GM10847 (cell line): Measurements from ENCODE around the gene BMPR1A.

Source experiments
- POLR2A ChIP-seq: IDR thresholded peaks from 2 replicates; pipeline ENCODE4 v1.6.1; 2011; ENCODE audit not compliant: insufficient read length; ENCODE audit errors: extremely low read depth

The BMPR1A gene

GRCh38 chr10:86900955-86901354, 144.5 kb downstream of the BMPR1A start:
- no peak for TF ChIP-seq POLR2A

GRCh38 chr10:86904600-86904999, 148.2 kb downstream of the BMPR1A start:
- no peak for TF ChIP-seq POLR2A

- TF ChIP-seq POLR2A, result no peak
Observed at GRCh38 chr10:86905429-86905828, 149.0 kb downstream of the BMPR1A start.

DNA sequence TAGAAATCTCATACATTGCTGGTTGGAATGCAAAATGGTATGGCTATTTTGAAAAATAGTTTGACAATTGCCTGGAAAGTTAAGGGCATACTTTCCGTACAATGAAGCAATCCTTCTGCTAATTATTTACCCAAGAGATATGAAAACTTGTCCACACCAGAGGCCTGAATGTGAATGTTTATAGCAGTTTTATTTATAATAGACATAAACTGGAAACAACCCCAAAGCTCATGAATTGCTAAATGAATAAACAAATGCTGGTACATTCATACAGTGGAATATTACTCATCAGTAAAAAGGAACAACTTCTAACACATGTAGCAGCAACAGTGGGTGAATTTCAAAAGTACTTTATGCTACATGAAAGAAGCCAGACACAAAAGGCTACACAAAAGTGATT, 158.3 kb downstream of the BMPR1A start:
- TF ChIP-seq POLR2A, result no peak

DNA sequence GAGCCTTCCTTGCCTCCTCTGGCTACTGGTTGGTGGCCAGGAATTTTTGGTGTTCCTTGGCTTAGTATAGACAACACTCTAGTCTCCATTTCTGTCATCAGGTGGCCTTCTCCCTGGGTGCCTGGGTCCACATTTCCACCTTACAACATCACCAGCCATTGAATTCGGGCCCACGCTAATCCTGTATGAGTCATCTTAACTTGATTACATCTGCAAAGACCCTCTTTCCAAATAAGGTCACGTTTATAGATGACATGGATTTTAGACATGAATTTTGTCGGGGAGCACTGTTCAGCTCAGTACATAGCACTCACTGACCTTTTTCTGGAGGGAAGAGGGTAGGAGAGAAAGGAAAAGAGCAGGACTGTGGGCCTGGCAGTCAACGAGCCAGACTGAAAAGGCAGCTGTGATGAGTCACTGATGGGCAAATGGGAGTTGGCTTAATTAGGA, 161.6 kb downstream of the BMPR1A start:
- no peak for TF ChIP-seq POLR2A

DNA sequence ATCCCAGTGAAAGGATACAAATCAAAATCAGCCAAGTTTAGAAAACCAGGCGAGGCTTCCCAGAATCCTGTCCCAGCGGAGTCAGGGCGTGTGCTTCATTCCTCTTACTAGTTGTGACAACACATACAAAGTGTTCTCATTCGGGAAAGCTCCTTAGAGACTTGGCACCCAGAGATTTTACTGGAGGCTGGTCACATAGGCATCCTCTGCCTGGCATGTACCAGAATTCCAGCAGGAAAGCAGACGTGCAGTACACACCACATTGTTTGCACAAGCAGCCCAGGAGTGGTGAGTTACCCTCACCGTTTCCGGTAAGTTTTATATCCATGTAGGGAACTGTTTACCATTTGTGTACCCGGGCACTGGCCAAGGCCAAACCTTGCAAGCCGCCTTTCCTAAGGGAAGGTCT, 166.1 kb downstream of the BMPR1A start:
- TF ChIP-seq POLR2A, result no peak

DNA sequence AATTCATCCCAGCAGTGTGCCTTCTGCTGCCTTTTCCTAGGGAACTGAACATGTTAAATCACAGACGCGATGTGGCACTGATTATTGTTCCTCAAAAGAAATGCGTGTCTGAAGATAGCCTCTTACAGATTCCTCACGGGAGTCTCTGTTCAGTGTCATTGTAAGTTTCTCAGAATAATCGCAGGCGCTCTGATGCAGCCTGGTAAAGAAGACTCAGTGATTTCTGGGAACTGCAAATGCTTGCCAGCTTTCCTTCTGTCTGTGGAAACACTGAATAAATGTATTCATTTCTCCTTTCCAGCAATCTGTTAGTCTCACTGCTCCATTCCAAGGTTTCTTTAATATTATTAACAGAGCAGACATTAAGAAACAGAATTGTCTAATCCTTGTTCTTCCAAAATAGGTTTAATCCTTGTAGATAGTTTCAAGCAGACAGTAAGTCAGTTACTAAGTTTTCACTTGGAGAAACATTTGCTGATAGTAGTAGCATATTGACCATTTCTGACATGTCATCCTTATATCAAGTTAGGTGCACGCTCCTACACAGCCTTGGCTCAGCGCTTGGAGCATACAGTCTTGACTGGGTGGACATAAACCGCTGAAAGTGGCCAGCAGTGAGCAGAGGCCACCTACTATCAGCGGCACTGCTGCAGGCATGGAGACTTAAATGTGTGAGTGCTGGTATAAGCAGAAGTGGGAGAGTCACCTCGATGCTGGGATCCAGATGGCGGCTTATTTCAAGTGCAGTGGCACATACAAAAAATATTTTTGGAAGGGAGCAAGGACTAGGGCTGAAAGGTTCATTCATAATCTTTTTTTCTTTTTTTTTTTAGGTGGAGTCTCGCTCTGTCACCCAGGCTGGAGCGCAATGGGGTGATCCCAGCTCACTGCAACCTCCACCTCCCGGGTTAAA, 173.3 kb downstream of the BMPR1A start:
- no peak for TF ChIP-seq POLR2A

DNA sequence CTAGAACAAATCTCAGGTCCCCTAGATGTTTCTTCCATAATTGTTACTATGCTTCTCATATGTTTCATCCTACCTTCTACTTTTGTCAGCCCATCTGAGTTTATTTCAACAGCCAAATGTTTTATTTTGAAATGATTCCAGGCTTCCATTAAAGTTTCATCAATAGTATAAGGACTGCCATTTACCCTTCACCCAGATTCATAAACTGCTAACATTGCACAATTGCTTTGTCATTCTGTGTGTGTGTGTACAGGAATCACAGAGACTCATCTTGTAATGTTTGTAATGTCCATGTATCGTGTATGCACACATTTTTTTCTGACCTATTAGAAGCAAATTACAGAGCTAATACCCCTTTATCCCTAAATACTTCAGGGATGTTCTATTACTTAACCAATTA, 175.5 kb downstream of the BMPR1A start:
- no peak for TF ChIP-seq POLR2A

DNA sequence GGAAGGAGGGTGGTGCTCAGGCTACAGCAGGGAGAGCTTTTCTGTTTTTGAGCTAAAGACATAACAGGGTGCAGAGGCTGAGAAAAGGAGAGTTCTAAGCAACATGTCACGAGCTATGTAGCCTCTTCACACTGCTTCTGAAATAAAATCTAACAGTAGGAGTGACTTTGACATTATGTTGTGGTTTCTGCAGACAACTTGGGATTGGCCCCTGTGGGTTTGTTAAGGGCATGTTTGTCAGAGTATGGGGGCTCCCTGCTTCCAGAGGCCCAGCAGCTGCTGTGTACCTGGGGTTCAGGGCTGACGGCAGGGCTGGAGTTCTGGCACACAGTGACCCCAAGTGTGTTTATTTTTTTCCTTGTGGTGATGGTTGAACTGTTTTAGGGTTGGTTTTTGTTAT, 176.3 kb downstream of the BMPR1A start:
- TF ChIP-seq POLR2A, result no peak

- TF ChIP-seq POLR2A, result no peak
Observed at GRCh38 chr10:86936661-86937501, 180.5 kb downstream of the BMPR1A start.

GRCh38 chr10:86937502-86938154, 181.2 kb downstream of the BMPR1A start:
- no peak for TF ChIP-seq POLR2A

GRCh38 chr10:86938260-86938659, 181.8 kb downstream of the BMPR1A start:
- no peak for TF ChIP-seq POLR2A

GRCh38 chr10:86940677-86941076, 184.3 kb downstream of the BMPR1A start:
- TF ChIP-seq POLR2A, result no peak

GRCh38 chr10:86941426-86941825, 185.0 kb downstream of the BMPR1A start:
- TF ChIP-seq POLR2A, result no peak

- TF ChIP-seq POLR2A, result no peak
Observed at GRCh38 chr10:86941991-86942421, 185.6 kb downstream of the BMPR1A start.
